ENCODE results near the gene RELA. TPM values are rescaled to one million over a fixed set of nuclear protein-coding genes. Genes with fewer than 3 reads are reported as not detected.

Gene RELA
- total and polyA plus RNA-seq, 5 experiments from 2014 or later: 38.4 to 184 (median 69.8) TPM

DNA sequence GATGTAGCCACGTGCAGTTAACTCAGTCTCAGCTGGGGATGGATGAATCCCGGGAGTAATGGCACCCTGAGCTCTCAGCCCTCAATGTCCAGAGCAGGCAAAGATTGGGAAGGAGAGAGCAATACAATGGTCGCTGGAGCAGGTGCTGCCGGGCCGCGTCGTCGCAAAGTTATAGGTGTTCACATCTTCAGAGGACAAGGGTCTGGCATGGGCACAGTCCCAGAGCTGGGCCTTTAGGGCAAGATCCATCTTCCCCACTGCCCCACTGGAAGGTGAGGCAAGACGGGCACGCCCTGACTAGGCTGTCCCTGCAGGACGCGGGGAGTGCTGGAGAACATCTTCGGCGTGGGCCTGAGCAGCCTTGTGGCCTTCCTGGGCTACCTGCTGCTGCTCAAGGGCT lies 39.5 kb downstream of the RELA start:
- DNase-seq (no peak), ATAC-seq (no peak)
- H3K27ac Mint-ChIP-seq: peak overlapping the region in 6 of 10 donors; percentile 10 to 65 (median 42)
- no peaks in the 10 kb centered on the region for H3K9me3 Mint-ChIP-seq
- H3K4me3 Mint-ChIP-seq: no peak overlapping the region
- H3K4me1 Mint-ChIP-seq: peaks cover 10 to 37% (median 14%) of the 10 kb centered on the region in 4 donors
- POLR2A ChIA-PET: interaction anchor here (0.6 to 38.5 kb wide), 3 partner anchors 29 to 275 kb away, joined by 3 to 1068 read pairs (median 3); partner anchors contain the start of genes RELA and SIPA1
- no peaks in the 10 kb centered on the region for H3K27me3 Mint-ChIP-seq
- H3K36me3 Mint-ChIP-seq: peaks cover 0 to 56% (median 5%) of the 10 kb centered on the region in 3 donors

DNA sequence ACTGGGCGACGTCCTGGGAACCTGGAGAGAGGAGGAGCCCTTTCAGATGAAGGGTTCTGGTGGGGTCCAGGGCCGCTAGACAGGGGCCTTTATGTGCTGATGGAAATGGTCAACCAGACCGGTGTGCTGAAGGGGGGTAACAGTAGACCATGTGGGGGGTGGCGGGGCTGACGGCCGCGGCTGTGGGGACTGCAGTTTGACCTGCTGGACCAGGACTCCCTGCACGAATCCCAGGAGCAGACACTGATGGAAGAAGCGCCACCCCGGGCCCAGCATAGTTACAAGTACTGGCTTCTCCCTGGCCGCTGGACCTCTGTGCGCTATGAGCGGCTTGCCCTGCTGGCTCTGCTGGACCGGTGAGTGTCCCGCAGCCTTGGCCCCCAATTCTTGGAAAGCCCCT lies 40.7 kb downstream of the RELA start:
- Mint-ChIP-seq H3K27ac (no peak overlapping the region), H3K4me1 (peaks cover 10 to 40% (median 20%) of the 10 kb centered on the region in 4 donors), H3K36me3 (peaks cover 0 to 61% (median 5%) of the 10 kb centered on the region in 3 donors), H3K4me3 (no peak overlapping the region), H3K27me3 (no peaks in the 10 kb centered on the region), H3K9me3 (no peaks in the 10 kb centered on the region)
- DNase-seq (no peak), ATAC-seq (no peak)
- POLR2A ChIA-PET: interaction anchor here (38.5 kb wide), 1 partner anchor 30 kb away, joined by 1068 read pairs; the partner anchor contains the start of genes RELA and SIPA1

DNA sequence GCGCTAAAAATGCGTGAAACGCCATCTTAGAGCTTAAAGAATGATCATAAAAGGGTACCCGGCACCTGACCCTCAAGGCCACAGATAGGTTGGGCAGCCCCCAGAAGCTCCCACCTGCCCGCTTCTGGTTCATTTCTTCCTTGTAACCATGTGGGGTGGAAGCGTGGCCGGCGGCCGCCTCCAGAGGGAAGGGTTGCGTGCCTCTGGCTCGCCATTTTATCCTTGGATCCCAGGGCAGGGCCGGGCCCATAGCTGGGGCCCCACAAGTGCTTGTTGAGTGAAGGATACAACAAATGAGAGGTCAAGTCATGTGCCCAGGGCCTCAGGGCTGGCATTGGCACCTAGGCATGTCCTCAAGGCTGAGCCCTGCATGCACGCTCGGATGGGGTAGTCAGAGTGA lies 41.3 kb downstream of the RELA start:
- no peak for DNase-seq
- Mint-ChIP-seq H3K9me3 (no peaks in the 10 kb centered on the region), H3K27me3 (no peaks in the 10 kb centered on the region), H3K4me3 (no peak overlapping the region), H3K4me1 (peaks cover 15 to 43% (median 25%) of the 10 kb centered on the region in 4 donors), H3K27ac (peak overlapping the region in 1 of 10 donors; percentile 38), H3K36me3 (peaks cover 0 to 60% (median 5%) of the 10 kb centered on the region in 3 donors)
- no peak for ATAC-seq
- POLR2A ChIA-PET: interaction anchor here (38.5 kb wide), 1 partner anchor 31 kb away, joined by 1068 read pairs; the partner anchor contains the start of genes RELA and SIPA1

DNA sequence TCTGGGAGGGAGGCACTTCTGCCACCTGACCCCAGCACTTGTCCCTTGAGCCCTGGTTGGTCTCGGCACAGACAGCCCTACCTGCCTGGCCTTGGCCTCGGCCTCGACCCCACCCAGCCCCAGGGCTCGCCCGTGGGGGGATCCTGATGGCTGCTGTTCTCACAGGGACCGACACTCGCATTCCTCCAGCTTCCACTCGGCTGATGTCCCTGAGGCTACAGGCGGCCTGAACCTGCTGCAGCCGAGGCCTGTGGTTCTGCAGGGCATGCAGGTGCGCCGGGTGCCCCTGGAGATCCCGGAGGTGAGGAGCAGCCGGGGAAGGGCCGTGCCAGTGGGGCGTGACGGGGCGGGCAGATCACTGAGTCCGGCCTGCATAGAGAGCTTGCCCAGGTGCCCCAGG lies 42.0 kb downstream of the RELA start:
- Mint-ChIP-seq H3K9me3 (no peaks in the 10 kb centered on the region), H3K27ac (no peak overlapping the region), H3K4me3 (no peak overlapping the region), H3K36me3 (peaks cover 0 to 53% (median 3%) of the 10 kb centered on the region in 3 donors), H3K27me3 (no peaks in the 10 kb centered on the region), H3K4me1 (peaks cover 13 to 38% (median 22%) of the 10 kb centered on the region in 4 donors)
- POLR2A ChIA-PET: interaction anchor here (0.7 to 38.5 kb wide), 2 partner anchors 31 to 150 kb away, joined by 3 to 1068 read pairs; partner anchors contain the start of genes RELA and SIPA1
- ATAC-seq (no peak), DNase-seq (no peak)

DNA sequence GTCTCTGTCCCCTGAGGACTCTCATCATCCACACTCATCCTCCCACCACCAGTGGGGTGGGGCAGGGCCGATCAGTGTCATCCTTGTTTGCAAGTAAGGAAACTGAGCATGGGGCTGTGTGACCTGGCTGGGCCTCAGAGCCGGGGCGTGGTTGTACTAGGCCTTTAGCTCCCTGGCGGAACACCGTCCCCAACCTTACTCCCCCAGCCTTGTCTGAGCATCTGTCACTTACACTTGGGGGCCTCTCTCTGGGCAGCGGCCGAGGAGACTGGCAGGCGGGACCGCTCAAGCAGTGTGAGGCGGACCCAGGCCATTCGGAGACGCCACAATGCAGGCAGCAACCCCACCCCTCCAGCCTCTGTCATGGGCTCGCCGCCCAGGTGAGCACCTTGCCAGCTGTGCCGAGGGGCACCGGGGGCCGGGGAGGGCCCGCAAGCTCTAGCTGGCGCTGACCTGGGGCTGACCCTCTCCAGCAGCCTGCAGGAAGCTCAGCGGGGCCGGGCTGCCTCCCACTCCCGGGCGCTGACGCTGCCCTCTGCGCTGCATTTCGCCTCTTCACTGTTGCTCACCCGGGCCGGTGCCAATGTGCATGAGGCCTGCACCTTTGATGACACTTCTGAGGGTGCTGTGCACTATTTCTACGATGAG lies 43.3 kb downstream of the RELA start:
- Mint-ChIP-seq H3K4me1 (peaks cover 13 to 38% (median 25%) of the 10 kb centered on the region in 4 donors), H3K27ac (peak overlapping the region in 5 of 10 donors; percentile 13 to 79 (median 27)), H3K27me3 (peaks cover 0 to 2% (median 0%) of the 10 kb centered on the region in 5 donors), H3K36me3 (peaks cover 0 to 46% (median 3%) of the 10 kb centered on the region in 3 donors), H3K9me3 (no peaks in the 10 kb centered on the region), H3K4me3 (peak overlapping the region in 2 of 10 donors; percentile 60)
- POLR2A ChIA-PET: interaction anchor here (1.0 to 38.5 kb wide), 2 partner anchors 33 to 157 kb away, joined by 3 to 1068 read pairs; partner anchors contain the start of genes RELA and SIPA1
- ATAC-seq: no peak
- DNase-seq: no peak

DNA sequence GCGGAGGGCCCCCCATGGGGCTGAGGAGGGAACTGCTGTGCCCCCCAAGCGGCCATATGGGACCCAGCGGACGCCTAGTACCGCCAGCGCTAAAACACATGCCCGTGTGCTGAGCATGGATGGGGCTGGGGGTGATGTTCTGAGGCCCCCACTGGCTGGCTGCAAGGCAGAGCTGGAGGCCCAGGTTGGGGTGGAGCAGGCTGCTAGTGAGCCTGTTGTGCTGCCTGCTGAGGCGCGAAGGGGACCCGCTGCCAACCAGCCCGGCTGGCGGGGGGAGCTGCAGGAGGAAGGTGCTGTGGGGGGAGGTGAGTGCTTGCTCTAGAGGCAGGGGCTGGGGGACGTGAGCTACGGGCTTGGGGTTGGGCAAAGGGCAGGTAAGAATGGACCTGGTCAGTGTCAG lies 44.0 kb downstream of the RELA start:
- H3K4me3 Mint-ChIP-seq: peak overlapping the region in 3 of 10 donors; percentile 28 to 60 (median 60)
- no peak for ATAC-seq
- POLR2A ChIA-PET: interaction anchor here (38.5 kb wide), 1 partner anchor 33 kb away, joined by 1068 read pairs; the partner anchor contains the start of genes RELA and SIPA1
- H3K9me3 Mint-ChIP-seq: no peaks in the 10 kb centered on the region
- DNase-seq: no peak
- H3K27me3 Mint-ChIP-seq: peaks cover 0 to 2% (median 0%) of the 10 kb centered on the region in 5 donors
- peaks cover 15 to 36% (median 26%) of the 10 kb centered on the region in 4 donors for H3K4me1 Mint-ChIP-seq
- H3K27ac Mint-ChIP-seq: peak overlapping the region in 3 of 10 donors; percentile 13 to 81 (median 43)
- peaks cover 0 to 43% (median 3%) of the 10 kb centered on the region in 3 donors for H3K36me3 Mint-ChIP-seq

DNA sequence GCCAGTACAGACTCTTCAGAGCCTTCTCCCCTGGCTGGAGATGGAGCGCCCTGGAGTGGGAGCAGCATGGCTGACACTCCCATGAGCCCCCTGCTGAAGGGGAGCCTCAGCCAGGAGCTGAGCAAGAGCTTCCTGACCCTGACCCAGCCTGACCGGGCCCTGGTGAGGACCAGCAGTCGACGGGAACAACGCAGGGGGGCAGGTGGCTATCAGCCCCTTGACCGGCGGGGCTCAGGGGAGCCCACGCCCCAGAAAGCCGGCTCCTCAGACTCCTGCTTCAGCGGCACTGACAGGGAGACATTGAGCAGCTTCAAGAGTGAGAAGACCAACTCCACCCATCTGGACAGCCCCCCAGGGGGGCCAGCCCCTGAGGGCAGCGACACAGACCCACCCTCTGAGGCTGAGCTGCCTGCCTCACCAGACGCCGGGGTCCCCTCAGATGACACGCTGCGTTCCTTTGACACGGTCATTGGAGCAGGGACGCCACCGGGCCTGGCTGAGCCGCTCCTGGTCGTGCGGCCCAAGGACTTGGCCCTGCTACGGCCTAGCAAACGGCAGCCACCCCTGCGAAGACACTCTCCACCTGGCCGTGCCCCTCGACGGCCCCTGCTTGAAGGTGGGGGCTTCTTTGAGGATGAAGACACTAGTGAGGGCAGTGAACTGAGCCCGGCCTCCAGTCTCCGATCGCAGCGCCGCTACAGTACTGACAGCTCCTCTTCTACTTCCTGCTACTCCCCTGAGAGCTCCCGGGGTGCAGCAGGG lies 44.5 kb downstream of the RELA start:
- peaks cover 16 to 36% (median 28%) of the 10 kb centered on the region in 4 donors for H3K4me1 Mint-ChIP-seq
- POLR2A ChIA-PET: interaction anchor here (0.5 to 38.5 kb wide), 4 partner anchors 34 to 1347 kb away, joined by 3 to 1068 read pairs (median 4); partner anchors contain the start of genes MALAT1, RELA and SIPA1
- ATAC-seq: no peak
- peaks cover 0 to 43% (median 3%) of the 10 kb centered on the region in 3 donors for H3K36me3 Mint-ChIP-seq
- H3K9me3 Mint-ChIP-seq: no peaks in the 10 kb centered on the region
- H3K27ac Mint-ChIP-seq: no peak overlapping the region
- no peak for DNase-seq
- H3K4me3 Mint-ChIP-seq: peak overlapping the region in 3 of 10 donors; percentile 48 to 97 (median 94)
- H3K27me3 Mint-ChIP-seq: peaks cover 0 to 2% (median 0%) of the 10 kb centered on the region in 5 donors

DNA sequence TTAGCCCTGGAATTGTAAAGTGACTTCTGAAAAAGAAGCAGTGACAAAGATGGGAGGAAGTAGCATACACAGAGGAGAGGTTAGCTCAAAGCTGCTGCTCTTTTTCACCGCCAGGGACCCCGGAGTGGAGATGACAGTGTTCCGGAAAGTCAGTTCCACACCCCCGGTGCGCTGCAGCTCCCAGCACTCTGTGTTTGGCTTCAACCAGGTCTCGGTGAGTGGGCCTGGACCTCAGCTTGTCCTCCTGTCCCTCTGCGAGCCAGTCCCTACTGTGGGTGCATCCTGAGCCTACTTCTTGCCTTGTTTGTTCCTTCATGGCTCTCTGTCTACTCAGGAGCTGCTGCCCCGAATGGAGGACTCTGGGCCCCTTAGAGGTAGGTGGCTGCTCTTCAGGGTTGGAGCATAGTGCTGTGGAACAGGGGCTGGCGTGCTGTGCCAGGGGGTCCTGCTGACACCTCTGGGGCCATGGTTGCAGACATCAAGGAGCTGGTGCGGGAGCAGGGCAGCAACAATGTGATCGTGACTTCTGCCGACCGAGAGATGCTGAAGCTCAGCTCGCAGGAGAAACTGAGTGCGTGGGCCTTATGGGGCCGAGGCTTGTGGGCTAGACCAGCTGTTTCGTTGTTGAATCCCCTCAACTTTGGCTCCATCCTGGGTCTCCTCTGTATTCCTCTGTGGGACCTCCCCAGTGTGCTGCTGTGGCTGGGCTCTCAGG lies 45.4 kb downstream of the RELA start:
- Mint-ChIP-seq H3K36me3 (peaks cover 0 to 34% (median 3%) of the 10 kb centered on the region in 3 donors), H3K9me3 (no peaks in the 10 kb centered on the region), H3K27ac (peak overlapping the region in 8 of 10 donors; percentile 83 to 96 (median 92)), H3K4me3 (peak overlapping the region; percentile 88 to 97 (median 95)), H3K27me3 (peaks cover 0 to 2% (median 0%) of the 10 kb centered on the region in 5 donors), H3K4me1 (peaks cover 16 to 45% (median 34%) of the 10 kb centered on the region in 4 donors)
- POLR2A ChIA-PET: interaction anchor here (0.5 to 38.5 kb wide), 5 partner anchors 9 to 1346 kb away, joined by 3 to 1068 read pairs (median 4); partner anchors contain the start of genes MALAT1, RELA and SIPA1
- DNase-seq: no peak
- no peak for ATAC-seq

DNA sequence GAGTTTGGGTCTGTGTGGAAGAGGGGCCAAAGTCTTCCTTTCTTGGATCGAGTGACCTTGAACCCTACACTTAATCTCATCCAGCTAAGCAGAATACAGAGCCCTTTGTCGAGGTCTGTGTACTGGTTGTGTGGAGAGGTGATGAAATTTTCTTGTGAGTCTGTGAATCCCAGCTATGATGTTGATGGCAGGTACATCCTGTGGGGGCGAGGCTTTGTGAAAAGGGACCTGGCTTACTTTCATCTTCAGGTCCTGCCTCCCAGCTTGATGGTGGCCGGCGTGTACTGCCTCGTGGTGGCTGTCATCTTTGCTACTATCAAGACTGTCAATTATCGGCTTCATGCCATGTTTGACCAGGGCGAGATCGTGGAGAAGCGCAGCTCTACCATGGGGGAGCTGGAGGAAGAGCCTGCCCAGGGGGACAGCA lies 46.1 kb downstream of the RELA start:
- Mint-ChIP-seq H3K36me3 (peaks cover 0 to 28% (median 3%) of the 10 kb centered on the region in 3 donors), H3K4me1 (peaks cover 18 to 47% (median 40%) of the 10 kb centered on the region in 4 donors)

DNA sequence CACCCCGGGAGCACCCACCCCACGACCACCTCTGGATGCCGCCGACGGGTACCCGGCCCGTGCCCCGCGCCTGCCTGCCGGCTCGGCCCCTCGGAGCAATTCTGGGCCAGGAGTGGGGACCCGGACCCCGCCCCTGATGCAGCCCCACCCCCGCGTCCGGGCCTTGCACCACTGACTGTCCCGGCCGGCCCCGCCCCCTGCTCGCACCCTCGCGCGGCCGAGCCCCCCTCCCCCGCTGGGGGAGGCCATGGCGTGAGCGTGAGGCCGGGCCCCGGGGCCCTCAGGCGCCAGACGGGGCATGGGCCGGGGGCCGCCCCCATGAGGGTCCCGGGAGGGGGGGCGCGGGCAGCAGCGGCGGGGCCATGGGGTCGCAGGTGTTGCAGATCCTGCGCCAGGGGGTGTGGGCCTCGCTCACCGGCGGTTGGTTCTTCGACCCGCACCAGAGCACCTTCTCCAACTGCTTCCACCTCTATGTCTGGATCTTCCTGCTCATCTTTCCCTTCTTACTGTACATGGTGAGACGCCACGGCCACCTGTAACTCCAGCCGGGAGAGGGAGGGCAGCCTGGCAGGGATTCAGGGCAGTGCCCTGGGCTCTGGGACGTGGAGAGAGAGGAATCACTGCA lies 46.7 kb downstream of the RELA start:
- Mint-ChIP-seq H3K4me3 (peak overlapping the region; percentile 94 to 99 (median 96)), H3K27me3 (peaks cover 0 to 2% (median 0%) of the 10 kb centered on the region in 5 donors), H3K4me1 (peaks cover 19 to 50% (median 45%) of the 10 kb centered on the region in 4 donors), H3K27ac (peak overlapping the region; percentile 88 to 99 (median 97)), H3K9me3 (no peaks in the 10 kb centered on the region), H3K36me3 (peaks cover 0 to 30% (median 3%) of the 10 kb centered on the region in 3 donors)
- POLR2A ChIA-PET: interaction anchor here (0.6 to 38.5 kb wide), 29 partner anchors 10 to 652 kb away, joined by 3 to 1068 read pairs (median 7); partner anchors contain the start of genes BANF1, CCDC85B, EHBP1L1 and EIF1AD
- ATAC-seq (peak in 1 of 2 donors; percentile 1), DNase-seq (peak in 1 of 10 donors; percentile 51)

More for the DNA sequence above, 46.1 kb downstream of the RELA start:
- no peaks in the 10 kb centered on the region for H3K9me3 Mint-ChIP-seq
- peak overlapping the region; percentile 88 to 97 (median 95) for H3K4me3 Mint-ChIP-seq
- POLR2A ChIA-PET: interaction anchor here (1.1 to 38.5 kb wide), 5 partner anchors 10 to 118 kb away, joined by 3 to 1068 read pairs (median 7); partner anchors contain the start of genes MALAT1, RELA and SIPA1
- peak overlapping the region; percentile 83 to 97 (median 92) for H3K27ac Mint-ChIP-seq
- H3K27me3 Mint-ChIP-seq: peaks cover 0 to 2% (median 0%) of the 10 kb centered on the region in 5 donors
- DNase-seq (no peak), ATAC-seq (no peak)
